Measurements from ENCODE around the gene ASRGL1. TPM values are rescaled to one million over a fixed set of nuclear protein-coding genes. Genes with fewer than 3 reads are reported as not detected.
"Not testable (repeated sequence)": the region's sequence is repeated elsewhere in the genome, so short reads cannot be mapped to it uniquely, and the experiment has no call there.

The ASRGL1 gene
- total and polyA plus RNA-seq, 4 donors: 3.7 to 15.2 (median 8.1) TPM

- not testable (repeated sequence) for H3K4me1 ChIP-seq (ENCODE audit: control insufficient read depth in 4 of 4, insufficient read depth in 4 of 4, low read length in 3 of 4); H3K9ac ChIP-seq (ENCODE audit: low read depth in 1 of 2, low read length in 2 of 2); H3K9me3 ChIP-seq (ENCODE audit: control insufficient read depth in 4 of 4, low read length in 3 of 4); H3K27ac ChIP-seq (ENCODE audit: low read depth in 1 of 2, low read length in 2 of 2); DNase-seq (ENCODE audit: low spot score); H3K27me3 ChIP-seq (ENCODE audit: control insufficient read depth in 4 of 4, insufficient read depth in 4 of 4, low read length in 3 of 4); H3K36me3 ChIP-seq (ENCODE audit: control insufficient read depth in 4 of 4, insufficient read depth in 3 of 4, low read depth in 1 of 4, low read length in 3 of 4); H3K4me3 ChIP-seq (ENCODE audit: low read depth in 1 of 3, low read length in 3 of 3)
- 88% methylated on average over 7 of the region's 7 CpGs for WGBS
Measured at GRCh38 chr11:62368861-62369477, 31.7 kb downstream of the ASRGL1 start.

GRCh38 chr11:62370743-62371440 is 33.6 kb downstream of the ASRGL1 start:
- no peak for DNase-seq (ENCODE audit: low spot score)
- peaks cover 0 to 4% (median 3%) of the 10 kb centered on the region in 4 donors for H3K4me1 ChIP-seq (ENCODE audit: control insufficient read depth in 4 of 4, insufficient read depth in 4 of 4, low read length in 3 of 4)
- H3K27me3 ChIP-seq (ENCODE audit: control insufficient read depth in 4 of 4, insufficient read depth in 4 of 4, low read length in 3 of 4): no peaks in the 10 kb centered on the region
- H3K9ac ChIP-seq (ENCODE audit: low read depth in 1 of 2, low read length in 2 of 2): no peak overlapping the region
- H3K27ac ChIP-seq (ENCODE audit: low read depth in 1 of 2, low read length in 2 of 2): no peak overlapping the region
- no peaks in the 10 kb centered on the region for H3K36me3 ChIP-seq (ENCODE audit: control insufficient read depth in 4 of 4, insufficient read depth in 3 of 4, low read depth in 1 of 4, low read length in 3 of 4)
- TF ChIP-seq RAD21 (IDR thresholded peaks at IDR 0.05) (no peak), RXRA (IDR thresholded peaks at IDR 0.05) (peak in 1 of 2 donors; percentile 12), SP1 (IDR thresholded peaks at IDR 0.05) (no peak), EGR1 (IDR thresholded peaks at IDR 0.05; ENCODE audit: low read depth in 2 of 2) (no peak), ZBTB33 (IDR thresholded peaks at IDR 0.05) (no peak)
- no peaks in the 10 kb centered on the region for H3K9me3 ChIP-seq (ENCODE audit: control insufficient read depth in 4 of 4, low read length in 3 of 4)
- H3K4me3 ChIP-seq (ENCODE audit: low read depth in 1 of 3, low read length in 3 of 3): no peak overlapping the region
- WGBS: 54% methylated on average over 38 of the region's 39 CpGs

GRCh38 chr11:62372871-62373270 is 35.6 kb downstream of the ASRGL1 start:
- no peak for DNase-seq (ENCODE audit: low spot score)
- Histone ChIP-seq H3K9ac (ENCODE audit: low read depth in 1 of 2, low read length in 2 of 2) (no peak overlapping the region), H3K4me3 (ENCODE audit: low read depth in 1 of 3, low read length in 3 of 3) (no peak overlapping the region), H3K27me3 (ENCODE audit: control insufficient read depth in 4 of 4, insufficient read depth in 4 of 4, low read length in 3 of 4) (no peaks in the 10 kb centered on the region), H3K36me3 (ENCODE audit: control insufficient read depth in 4 of 4, insufficient read depth in 3 of 4, low read depth in 1 of 4, low read length in 3 of 4) (no peaks in the 10 kb centered on the region), H3K27ac (ENCODE audit: low read depth in 1 of 2, low read length in 2 of 2) (no peak overlapping the region), H3K9me3 (ENCODE audit: control insufficient read depth in 4 of 4, low read length in 3 of 4) (no peaks in the 10 kb centered on the region), H3K4me1 (ENCODE audit: control insufficient read depth in 4 of 4, insufficient read depth in 4 of 4, low read length in 3 of 4) (peaks cover 0 to 4% (median 3%) of the 10 kb centered on the region in 4 donors)
- 90% methylated on average over 6 of the region's 6 CpGs for WGBS
- TF ChIP-seq FOXA1 (IDR thresholded peaks at IDR 0.05) (no peak), REST (IDR thresholded peaks at IDR 0.05) (no peak), JUND (IDR thresholded peaks at IDR 0.05) (no peak), EGR1 (IDR thresholded peaks at IDR 0.05; ENCODE audit: low read depth in 2 of 2) (no peak), ATF3 (IDR thresholded peaks at IDR 0.05) (no peak), HNF4G (IDR thresholded peaks at IDR 0.05) (no peak), FOXA2 (IDR thresholded peaks at IDR 0.05) (no peak), YY1 (IDR thresholded peaks at IDR 0.05) (no peak), RXRA (IDR thresholded peaks at IDR 0.05) (no peak), RAD21 (IDR thresholded peaks at IDR 0.05) (no peak), CTCF (IDR thresholded peaks at IDR 0.05; ENCODE audit: low read depth, low read length, missing input control) (no peak), NR2F2 (IDR thresholded peaks at IDR 0.05) (no peak), HNF4A (conservative IDR thresholded peaks at IDR 0.05) (no peak), GABPA (IDR thresholded peaks at IDR 0.05 in 1 of 2, conservative IDR thresholded peaks at IDR 0.05 in 1 of 2) (no peak), ZBTB33 (IDR thresholded peaks at IDR 0.05) (no peak)
